Pancreas (tissue), 10 donors: ENCODE results near the gene HES2. TPM values are rescaled to one million over a fixed set of nuclear protein-coding genes. Genes with fewer than 3 reads are reported as not detected.

ENCODE experiments used
- ATAC-seq, 4 donors: fragments of 200-7000 bp; cut with Tn5 transposase; one replicate each; pipeline versions ENCODE4 v1.8.0 to v1.9.1; 2020; ENCODE audit warnings: mild to moderate bottlenecking in 4 of 4, moderate library complexity in 4 of 4
- DNase-seq, 6 donors: peaks; one replicate each; pipeline ENCODE4 v3.0.0-alpha.2; 2020
- FAIRE-seq: peaks from 2 replicates; lab custom pipeline; 2012; peaks lifted over from hg19 to GRCh38; lab: Jason Lieb, UNC
- H3K27ac ChIP-seq, 4 donors: fragments of 200-600 bp; sonication (generic); 1 replicate in 3 of 4; 2 replicates in 1 of 4; pipeline versions ENCODE4 v1.5.0 to v1.8.0; 2020
- H3K27me3 ChIP-seq, 4 donors: fragments of 200-600 bp; one replicate each; pipeline ENCODE4 v1.8.0; 2021
- H3K36me3 ChIP-seq, 3 donors: fragments of 200-600 bp; sonication (generic) in 1 of 3; one replicate each; pipeline versions ENCODE4 v1.5.0 to v1.8.0; 2020 to 2021
- H3K4me1 ChIP-seq, 3 donors: fragments of 200-600 bp; one replicate each; pipeline ENCODE4 v1.8.0; 2021
- H3K4me3 ChIP-seq, 4 donors: fragments of 200-600 bp; sonication (generic) in 2 of 4; one replicate each; pipeline versions ENCODE4 v1.5.0 to v1.8.0; 2020 to 2021
- H3K9me3 ChIP-seq, 4 donors: fragments of 200-600 bp; one replicate each; pipeline ENCODE4 v1.8.0; 2021
- WGBS, 2 donors: extraction: QIAGEN DNeasy Blood & Tissue Kit; methylation state at CpG; one replicate each; pipeline ENCODE4 v1.1.7; 2013; 5-methylcytosine and 5-hydroxymethylcytosine counted together
- intact Hi-C, 3 donors: fragments of 100-400 bp; cut with DNase I; formaldehyde crosslinking; loops; one replicate each; pipeline versions ENCODE4 v1.11.1 to v1.14.2; 2022
- polyA plus RNA-seq, 2 donors: library from polyadenylated mRNA; stranded (reverse); fragments of 200-250 nt; gene quantifications; one replicate each; pipeline ENCODE4 v1.2.3, GENCODE V29; 2013
- total RNA-seq, 6 donors: library from RNA; stranded (reverse); fragmentation: NEBNext Ultra II Directional in 4 of 6; extraction: Animal tissue kit (Norgen Biotek cat#: 25700) in 4 of 6; gene quantifications; one replicate each; pipeline versions ENCODE4 v1.2.1 to v1.2.4, GENCODE V29; 2021 to 2023
- TF ChIP-seq, protein P1 (sequence below), 4 donors: fragments of 200-600 bp; sonication (generic) in 3 of 4; IDR thresholded peaks; one replicate each; pipeline versions ENCODE4 v1.5.0 to v1.8.0; 2021; ENCODE audit warnings: antibody characterized with exemption in 4 of 4
- donor health status: healthy with polysubstance abuse.
- donor health status: DM: no; HTN: no; CAD: no; lungs with moderate emphysema.
- donor health status: DM: no; HTN: no; CAD: no.
- donor health status: control.
- donor health status: control.
- donor health status: Bipolar disorder and iron deficiency.
- donor health status: DM: yes; HTN: yes; CAD: no.
- donor health status: DM: no; HTN: no; CAD: no.
- donor health status: DM: no; HTN: no; CAD: no.
- donor health status: DM: yes; HTN: yes; CAD: no.

HES2 gene
- total and polyA plus RNA-seq, 8 donors, result 0.03 to 0.31 (median 0.09) TPM; not detected in 5

DNA sequence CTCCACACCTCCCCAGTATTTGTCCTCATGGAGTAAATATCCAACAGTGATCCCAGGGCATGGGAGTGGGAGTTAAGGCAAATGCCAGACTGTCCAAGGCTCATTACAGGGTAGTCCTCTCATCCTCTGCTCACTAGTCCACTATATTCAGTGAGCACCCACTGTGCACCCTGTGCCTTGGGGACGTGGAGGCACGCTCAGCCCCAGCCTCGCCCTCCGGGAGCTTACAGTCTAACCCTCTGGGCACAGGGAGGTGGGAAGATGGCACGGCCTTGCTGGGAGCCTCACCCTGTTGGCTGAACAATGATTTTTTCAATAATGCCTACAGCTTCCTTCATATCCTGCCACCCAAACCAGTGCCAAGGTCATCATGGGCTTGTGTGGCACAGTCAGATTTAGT, 2.8 kb downstream of the HES2 start:
- H3K36me3 ChIP-seq, result no peaks in the 10 kb centered on the region
- intact Hi-C loops, result no loop called here
- ATAC-seq (no peak), DNase-seq (no peak), FAIRE-seq (no peak)
- peaks cover 0 to 17% (median 11%) of the 10 kb centered on the region in 3 donors for H3K4me1 ChIP-seq
- no peaks in the 10 kb centered on the region for H3K9me3 ChIP-seq
- no peak overlapping the region for H3K27ac ChIP-seq
- TF ChIP-seq, protein P1, sequence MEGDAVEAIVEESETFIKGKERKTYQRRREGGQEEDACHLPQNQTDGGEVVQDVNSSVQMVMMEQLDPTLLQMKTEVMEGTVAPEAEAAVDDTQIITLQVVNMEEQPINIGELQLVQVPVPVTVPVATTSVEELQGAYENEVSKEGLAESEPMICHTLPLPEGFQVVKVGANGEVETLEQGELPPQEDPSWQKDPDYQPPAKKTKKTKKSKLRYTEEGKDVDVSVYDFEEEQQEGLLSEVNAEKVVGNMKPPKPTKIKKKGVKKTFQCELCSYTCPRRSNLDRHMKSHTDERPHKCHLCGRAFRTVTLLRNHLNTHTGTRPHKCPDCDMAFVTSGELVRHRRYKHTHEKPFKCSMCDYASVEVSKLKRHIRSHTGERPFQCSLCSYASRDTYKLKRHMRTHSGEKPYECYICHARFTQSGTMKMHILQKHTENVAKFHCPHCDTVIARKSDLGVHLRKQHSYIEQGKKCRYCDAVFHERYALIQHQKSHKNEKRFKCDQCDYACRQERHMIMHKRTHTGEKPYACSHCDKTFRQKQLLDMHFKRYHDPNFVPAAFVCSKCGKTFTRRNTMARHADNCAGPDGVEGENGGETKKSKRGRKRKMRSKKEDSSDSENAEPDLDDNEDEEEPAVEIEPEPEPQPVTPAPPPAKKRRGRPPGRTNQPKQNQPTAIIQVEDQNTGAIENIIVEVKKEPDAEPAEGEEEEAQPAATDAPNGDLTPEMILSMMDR (IDR thresholded peaks at IDR 0.05), result no peak
- H3K27me3 ChIP-seq, result peaks cover 0 to 36% (median 9%) of the 10 kb centered on the region in 4 donors
- WGBS, 2 donors, result 72 to 78% methylated on average over 5 of the region's 5 CpGs
- no peak overlapping the region for H3K4me3 ChIP-seq

DNA sequence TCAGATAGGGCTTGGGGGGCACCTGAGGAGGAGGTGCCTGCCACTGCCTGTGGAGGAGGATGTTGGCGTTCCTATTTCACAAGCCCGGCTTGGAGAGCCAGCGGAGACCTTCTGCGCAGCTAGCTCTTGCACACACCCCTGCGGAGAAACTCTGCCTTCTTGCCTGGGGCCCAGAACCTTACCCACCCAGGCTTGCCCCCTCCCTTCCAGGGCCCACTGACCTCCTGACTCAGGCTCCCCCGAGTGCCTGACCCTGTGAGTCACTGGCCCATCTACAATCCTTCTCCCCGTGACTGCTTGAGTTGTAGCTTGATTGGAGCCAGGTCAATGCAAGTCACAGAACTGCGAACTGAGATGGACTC, 3.4 kb downstream of the HES2 start:
- no peak for FAIRE-seq
- H3K4me1 ChIP-seq, result peaks cover 0 to 17% (median 11%) of the 10 kb centered on the region in 3 donors

DNA sequence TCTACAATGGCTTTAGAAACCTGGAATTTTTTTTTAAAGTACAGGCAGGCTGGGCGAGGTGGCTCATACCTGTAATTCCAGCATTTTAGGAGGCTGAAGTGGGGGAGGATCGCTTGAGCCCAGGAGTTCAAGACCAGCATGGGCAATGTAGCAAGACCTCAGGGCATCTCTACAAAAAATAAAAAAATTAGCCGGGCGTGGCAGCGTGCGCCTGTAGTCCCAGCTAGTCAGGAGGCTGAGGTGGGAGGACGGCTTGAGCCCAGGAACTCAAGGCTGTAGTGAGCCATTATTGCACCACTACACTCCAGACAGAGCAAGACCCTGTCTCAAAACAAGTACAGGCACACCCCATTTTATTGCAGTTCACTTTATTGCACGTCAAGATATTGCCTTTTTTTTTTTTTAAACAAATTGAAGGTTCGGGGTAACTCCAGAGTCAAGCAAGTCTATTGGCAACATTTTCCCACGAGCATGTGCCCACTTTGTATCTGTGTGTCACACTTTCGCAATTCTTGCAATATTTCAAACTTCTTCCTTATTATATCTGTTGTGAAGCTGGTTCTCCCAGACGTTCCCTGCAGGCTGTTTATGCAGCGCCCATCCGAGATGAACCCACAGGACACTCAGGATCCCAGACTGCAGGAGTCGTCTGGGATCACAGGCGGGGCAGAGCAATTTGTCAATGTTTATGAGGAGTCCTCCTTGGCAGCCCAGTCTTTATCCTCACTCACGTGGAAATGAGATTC, 4.7 kb downstream of the HES2 start:
- ATAC-seq, result peak in 2 of 4 donors; percentile 15 to 27
- Histone ChIP-seq H3K27me3 (peaks cover 0 to 32% (median 9%) of the 10 kb centered on the region in 4 donors), H3K4me3 (no peak overlapping the region), H3K36me3 (no peaks in the 10 kb centered on the region), H3K4me1 (peaks cover 0 to 16% (median 11%) of the 10 kb centered on the region in 3 donors), H3K27ac (no peak overlapping the region), H3K9me3 (no peaks in the 10 kb centered on the region)
- FAIRE-seq, result no peak
- no peak for DNase-seq
- intact Hi-C loops, result no loop called here
- TF ChIP-seq, protein P1 (IDR thresholded peaks at IDR 0.05), result no peak
- WGBS, 2 donors, result 36 to 43% methylated on average over 17 of the region's 17 CpGs

More for the DNA sequence above, 3.4 kb downstream of the HES2 start:
- no peak overlapping the region for H3K27ac ChIP-seq
- TF ChIP-seq, protein P1 (IDR thresholded peaks at IDR 0.05), result no peak
- intact Hi-C loops, result no loop called here
- 79 to 84% methylated on average over 8 of the region's 8 CpGs for WGBS, 2 donors
- H3K27me3 ChIP-seq, result peaks cover 0 to 36% (median 9%) of the 10 kb centered on the region in 4 donors
- no peaks in the 10 kb centered on the region for H3K9me3 ChIP-seq
- no peak overlapping the region for H3K4me3 ChIP-seq
- DNase-seq (no peak), ATAC-seq (no peak)
- no peaks in the 10 kb centered on the region for H3K36me3 ChIP-seq

DNA sequence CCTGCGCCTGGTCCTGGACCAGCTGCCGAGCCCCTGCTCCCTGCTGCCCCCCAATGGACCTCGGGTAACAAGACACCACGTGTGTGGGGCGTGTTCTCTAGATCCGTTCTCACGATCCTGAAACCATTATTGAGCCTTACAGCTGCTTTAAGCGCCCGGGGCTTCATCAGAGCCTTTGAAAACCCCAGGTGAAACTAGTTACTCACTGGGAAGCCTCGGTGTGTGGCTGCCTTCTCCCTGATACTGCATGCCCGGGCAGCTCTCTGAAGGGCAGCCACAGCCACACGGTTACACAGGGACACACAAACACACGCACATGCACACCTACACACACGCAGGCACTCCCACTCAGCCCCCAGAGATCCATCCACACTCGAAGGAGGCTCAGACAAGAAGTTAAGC, 5.3 kb downstream of the HES2 start:
- Histone ChIP-seq H3K36me3 (no peaks in the 10 kb centered on the region), H3K27me3 (peaks cover 0 to 26% (median 8%) of the 10 kb centered on the region in 4 donors), H3K27ac (no peak overlapping the region), H3K4me3 (no peak overlapping the region), H3K9me3 (no peaks in the 10 kb centered on the region), H3K4me1 (peaks cover 0 to 12% (median 6%) of the 10 kb centered on the region in 3 donors)
- ATAC-seq, result peak; percentile 66 to 82 (median 74)
- intact Hi-C loops, result no loop called here
- TF ChIP-seq, protein P1 (IDR thresholded peaks at IDR 0.05), result peak in 2 of 4 donors; percentile 15 to 17
- 4% methylated on average over 15 of the region's 15 CpGs for WGBS, 2 donors
- no peak for FAIRE-seq
- no peak for DNase-seq

DNA sequence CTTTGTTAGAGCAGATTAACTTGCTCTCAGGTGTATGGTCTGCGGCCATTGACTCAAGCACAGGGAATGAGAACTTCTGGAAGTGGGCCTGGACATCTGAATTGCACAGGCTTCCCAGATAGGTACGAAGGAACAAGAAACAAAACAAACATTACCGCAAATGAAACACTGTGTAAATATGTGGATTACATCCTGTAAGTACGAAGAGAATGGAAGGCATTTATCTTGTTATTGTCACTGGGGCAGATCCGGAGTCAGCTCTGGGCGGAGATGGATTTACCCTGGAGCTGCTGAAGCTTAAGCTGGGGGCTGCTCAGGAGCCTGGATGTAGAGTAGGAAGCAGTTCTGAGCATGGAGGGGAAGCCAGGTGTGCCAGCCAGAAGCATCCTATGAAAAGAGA, 6.8 kb downstream of the HES2 start:
- FAIRE-seq, result no peak
- Histone ChIP-seq H3K36me3 (no peaks in the 10 kb centered on the region), H3K9me3 (no peaks in the 10 kb centered on the region), H3K27me3 (peaks cover 0 to 10% (median 2%) of the 10 kb centered on the region in 4 donors), H3K4me1 (peaks cover 0 to 5% (median 0%) of the 10 kb centered on the region in 3 donors), H3K27ac (no peak overlapping the region), H3K4me3 (no peak overlapping the region)
- WGBS, 2 donors, result 37 to 42% methylated on average over 6 of the region's 6 CpGs
- DNase-seq, result no peak
- TF ChIP-seq, protein P1 (IDR thresholded peaks at IDR 0.05), result no peak
- intact Hi-C loops, result no loop called here
- peak in 2 of 4 donors; percentile 10 to 28 for ATAC-seq
